Activated CD4-positive, alpha-beta T cell treated with anti-CD3 and anti-CD28 coated beads, Interleukin-2, amount 50 U/mL, for 1 hour (primary cell): ENCODE data around the gene JUN.

ENCODE experiments used
- DNase-seq: peaks from one replicate; pipeline ENCODE4 v3.0.0-alpha.2; 2020

JUN gene

GRCh38 chr1:58754073-58754613, 29.7 kb downstream of the JUN start:
- DNase-seq: no peak

GRCh38 chr1:58753431-58753866, 30.4 kb downstream of the JUN start:
- DNase-seq: no peak

GRCh38 chr1:58749646-58750045, 34.2 kb downstream of the JUN start:
- DNase-seq: no peak

- DNase-seq: no peak
Measured at GRCh38 chr1:58748666-58749065, 35.2 kb downstream of the JUN start.

GRCh38 chr1:58746757-58747156, 37.1 kb downstream of the JUN start:
- DNase-seq: no peak

GRCh38 chr1:58746182-58746581, 37.7 kb downstream of the JUN start:
- no peak for DNase-seq

- DNase-seq: no peak
Measured at GRCh38 chr1:58745666-58746065, 38.2 kb downstream of the JUN start.

- DNase-seq: no peak
Measured at GRCh38 chr1:58745117-58745516, 38.7 kb downstream of the JUN start.

- DNase-seq: no peak
Measured at GRCh38 chr1:58741678-58742553, 41.9 kb downstream of the JUN start.

GRCh38 chr1:58739856-58740466, 43.9 kb downstream of the JUN start:
- no peak for DNase-seq

GRCh38 chr1:58738876-58739275, 45.0 kb downstream of the JUN start:
- no peak for DNase-seq

GRCh38 chr1:58735586-58735985, 48.3 kb downstream of the JUN start:
- no peak for DNase-seq

- no peak for DNase-seq
Measured at GRCh38 chr1:58734630-58735029, 49.2 kb downstream of the JUN start.

- no peak for DNase-seq
Measured at GRCh38 chr1:58732087-58732775, 51.6 kb downstream of the JUN start.
